ENCODE measurements around the gene ATN1. TPM values are rescaled to one million over a fixed set of nuclear protein-coding genes. Genes with fewer than 3 reads are reported as not detected.

ATN1 gene
- total and polyA plus RNA-seq, 9 of the 15 experiments (the other 6 are each of a cell fraction or from before 2014, with no cell fraction given) = 0.15 to 49.8 (median 2.7) TPM

GRCh38 chr12:6883252-6883651, 44.5 kb upstream of the ATN1 start (continued):
- no peak for TF ChIP-seq ZBTB11 (CRISPR knock-in tag; IDR thresholded peaks at IDR 0.05)

GRCh38 chr12:6883683-6884082, 44.1 kb upstream of the ATN1 start:
- H3K9ac ChIP-seq (ENCODE audit: insufficient read depth in 1 of 2, low read depth in 2 of 2, low read length in 2 of 2) = no peak overlapping the region; a peak in 1 of 4 replicates
- in situ Hi-C loops (cut with MboI) = no loop called here
- POLR2A ChIA-PET = interaction anchor here (1.0 kb wide), 2 partner anchors 10 to 14 kb away, joined by 3 read pairs; partner anchors contain the start of gene SPSB2
- 88% methylated on average over 4 of the region's 11 CpGs for WGBS (ENCODE audit: insufficient coverage, low coverage, missing lambda C conversion rate)
- no peaks in the 10 kb centered on the region for H3K79me2 ChIP-seq (ENCODE audit: control insufficient read depth, insufficient read depth, low read length)
- peaks cover 14% of the 10 kb centered on the region; the same call in 1 of the 3 replicates for H3K36me3 ChIP-seq (ENCODE audit: control insufficient read depth, insufficient read depth, low read length)
- FAIRE-seq = no peak
- H3K9me1 ChIP-seq (ENCODE audit: control insufficient read depth, insufficient read depth, low read length) = no peaks in the 10 kb centered on the region
- DNase-seq (ENCODE audit: extremely low read depth in 1 of 4, low spot score in 3 of 4) = no peak
- intact Hi-C loops (cut with micrococcal nuclease) = no loop called here
- CTCF ChIA-PET (ENCODE audit: low intra/inter-chr PET ratio) = no interaction called here
- H3K4me3 ChIP-seq = no peak overlapping the region
- no peak overlapping the region for H2AFZ ChIP-seq (ENCODE audit: low read depth, low read length)
- H3K4me2 ChIP-seq (ENCODE audit: insufficient read depth, low read length) = no peak overlapping the region
- no peak overlapping the region for H3K27ac ChIP-seq (ENCODE audit: extremely low read depth, low read depth, low read length)
- TF ChIP-seq POU5F1 (IDR thresholded peaks at IDR 0.05; ENCODE audit: borderline replicate concordance, low read depth, low read length, partially characterized antibody) = no peak
- no peak for TF ChIP-seq ZBTB9 (CRISPR knock-in tag; IDR thresholded peaks at IDR 0.05)
- no peak for TF ChIP-seq ZFP30 (CRISPR knock-in tag; IDR thresholded peaks at IDR 0.05; ENCODE audit: borderline replicate concordance)
- TF ChIP-seq NFYB (IDR thresholded peaks at IDR 0.05; ENCODE audit: extremely low read depth, insufficient read length) = no peak
- TF ChIP-seq TAF1 (IDR thresholded peaks at IDR 0.05; ENCODE audit: control insufficient read depth, extremely low read depth, insufficient read depth, low read length, severe bottlenecking) = no peak
- no peak for TF ChIP-seq KLF1 (tag; IDR thresholded peaks at IDR 0.05)
- no peak for TF ChIP-seq ELF4 (CRISPR knock-in tag; IDR thresholded peaks at IDR 0.05)
- no peak for TF ChIP-seq HDAC1 (IDR thresholded peaks at IDR 0.05)
- TF ChIP-seq SMAD1 (IDR thresholded peaks at IDR 0.05; ENCODE audit: low read depth, low read length, partially characterized antibody) = no peak
- no peak for TF ChIP-seq BRD9 (IDR thresholded peaks at IDR 0.05; ENCODE audit: low read depth, partially characterized antibody)
- no peak for TF ChIP-seq MEF2D (tag; conservative IDR thresholded peaks at IDR 0.05; ENCODE audit: low read depth)
- TF ChIP-seq XRCC5 (IDR thresholded peaks at IDR 0.05; ENCODE audit: low read depth, low read length) = no peak
- TF ChIP-seq ZNF41 (CRISPR knock-in tag; conservative IDR thresholded peaks at IDR 0.05) = no peak
- TF ChIP-seq PHF20 (IDR thresholded peaks at IDR 0.05; ENCODE audit: partially characterized antibody) = no peak
- TF ChIP-seq CEBPB (tag; IDR thresholded peaks at IDR 0.05) = no peak
- TF ChIP-seq ZNF133 (CRISPR knock-in tag; IDR thresholded peaks at IDR 0.05) = no peak
- BruUV-seq (replicated peaks) = no TSS peak
- H3K4me1 ChIP-seq (replicated peaks in 1 of 2; ENCODE audit: control insufficient read depth in 2 of 2, insufficient read depth in 2 of 2, low read length in 2 of 2) = peaks cover 3 to 9% of the 10 kb centered on the region in 2 experiments; a peak in 2 of 5 replicates
- H3K9me3 ChIP-seq (replicated peaks; ENCODE audit: control insufficient read depth, insufficient read depth, low read depth, low read length) = no peaks in the 10 kb centered on the region
- no peak for ATAC-seq
- no peaks in the 10 kb centered on the region for H4K20me1 ChIP-seq (replicated peaks; ENCODE audit: control insufficient read depth, insufficient read depth, low read length)
- H3K27me3 ChIP-seq (ENCODE audit: control insufficient read depth in 2 of 2, insufficient read depth in 2 of 2, low read length in 2 of 2) = no peaks in the 10 kb centered on the region

All from K562 (cell line).